B cell (primary cell): ENCODE results near the gene FKBP9. TPM values are rescaled to one million over a fixed set of nuclear protein-coding genes. Genes with fewer than 3 reads are reported as not detected.
"Not testable (repeated sequence)": the region's sequence is repeated elsewhere in the genome, so short reads cannot be mapped to it uniquely, and the experiment has no call there.

ENCODE experiments used
- ATAC-seq: fragments of 200-7000 bp; cut with Tn5 transposase; one replicate; pipeline ENCODE4 v1.10.0; 2021; ENCODE audit warnings: low read depth, mild to moderate bottlenecking, moderate number of reproducible peaks, moderate library complexity
- CTCF ChIA-PET: fragments of 350-600 bp; sonication (Branson Sonifier 250); formaldehyde crosslinking; loops from one replicate; lab custom pipeline; 2021; ENCODE audit warnings: antibody characterized with exemption, inconsistent platforms; lab: Charles Lee
- POLR2A ChIA-PET: fragments of 350-600 bp; sonication (Branson Sonifier 250); formaldehyde crosslinking; loops from one replicate; lab custom pipeline; 2021; ENCODE audit warnings: antibody characterized with exemption; lab: Charles Lee
- DNase-seq: peaks from one replicate; pipeline ENCODE4 v3.0.0; 2013
- H2AFZ ChIP-seq: 2 replicates; pipeline ENCODE4 v1.6.1; 2012; ENCODE audit warnings: mild to moderate bottlenecking, low read depth, low read length; ENCODE audit not compliant: insufficient read depth, poor library complexity, severe bottlenecking
- H3K27ac ChIP-seq, 2 donors: 1 replicate in 1 of 2; 2 replicates in 1 of 2; pipeline ENCODE4 v1.5.1; 2012 to 2013; ENCODE audit warnings: low read length in 2 of 2, mild to moderate bottlenecking in 2 of 2, moderate library complexity in 1 of 2
- H3K27me3 ChIP-seq, 4 experiments: fragments of 200-600 bp in 1 of 4; sonication (generic) in 1 of 4; replicated peaks in 1 of 4; 1 replicate in 2 of 4; 2 replicates in 2 of 4; pipeline versions ENCODE4 v1.6.1 to v1.7.0; 2013 to 2016; ENCODE audit warnings: low read length in 3 of 4, mild to moderate bottlenecking in 2 of 4, mixed read lengths in 1 of 4, moderate library complexity in 1 of 4; ENCODE audit not compliant: insufficient read depth in 4 of 4, control insufficient read depth in 3 of 4; ENCODE audit errors: control extremely low read depth in 1 of 4
- H3K36me3 ChIP-seq, 2 experiments: replicated peaks in 1 of 2; 1 replicate in 1 of 2; 2 replicates in 1 of 2; pipeline versions ENCODE4 v1.6.1 to v1.7.1; 2013; ENCODE audit warnings: low read length in 1 of 2; ENCODE audit not compliant: insufficient read depth in 2 of 2, control insufficient read depth in 1 of 2; ENCODE audit errors: control extremely low read depth in 1 of 2, extremely low read depth in 1 of 2
- H3K4me1 ChIP-seq, 2 donors: fragments of 200-600 bp in 1 of 2; sonication (generic) in 1 of 2; 1 replicate in 1 of 2; 2 replicates in 1 of 2; pipeline versions ENCODE4 v1.5.1 to v1.6.1; 2013 to 2017; ENCODE audit warnings: low read length in 2 of 2; ENCODE audit not compliant: control insufficient read depth in 2 of 2, insufficient read depth in 2 of 2
- H3K4me2 ChIP-seq: replicated peaks from 2 replicates; pipeline ENCODE3; 2012; ENCODE audit warnings: mild to moderate bottlenecking, low read depth, low read length; ENCODE audit not compliant: poor library complexity, severe bottlenecking
- H3K4me3 ChIP-seq, 5 experiments: fragments of 200-600 bp in 1 of 5; sonication (generic) in 1 of 5; 1 replicate in 3 of 5; 2 replicates in 2 of 5; pipeline versions ENCODE4 v1.5.1 to v1.7.0; 2011 to 2016; ENCODE audit warnings: low read length in 4 of 5, mild to moderate bottlenecking in 4 of 5, low read depth in 2 of 5, control low read depth in 1 of 5, moderate library complexity in 1 of 5; ENCODE audit not compliant: insufficient read depth in 1 of 5; ENCODE audit errors: control extremely low read depth in 1 of 5, extremely low read depth in 1 of 5
- H3K79me2 ChIP-seq: fragments of 200-600 bp; sonication (generic); one replicate; pipeline ENCODE4 v1.6.0; 2016; ENCODE audit warnings: low read length; ENCODE audit not compliant: control insufficient read depth, insufficient read depth
- H3K9ac ChIP-seq: fragments of 200-600 bp; sonication (generic); 2 replicates; pipeline ENCODE4 v1.6.1; 2017; ENCODE audit warnings: mild to moderate bottlenecking, low read length, moderate library complexity
- H3K9me3 ChIP-seq, 3 donors: one replicate each; pipeline versions ENCODE4 v1.6.1 to v1.7.1; 2013; ENCODE audit warnings: low read length in 2 of 3; ENCODE audit not compliant: control insufficient read depth in 2 of 3, insufficient read depth in 1 of 3; ENCODE audit errors: control extremely low read depth in 1 of 3
- H4K20me1 ChIP-seq: 2 replicates; pipeline ENCODE4 v1.6.0; 2012; ENCODE audit warnings: mild to moderate bottlenecking, low read length; ENCODE audit not compliant: insufficient read depth, control insufficient read depth, poor library complexity, severe bottlenecking
- H3K27ac Mint-ChIP-seq: one replicate; pipeline ENCODE4 v1.8.0; 2021; ENCODE audit warnings: mixed read lengths
- H3K27me3 Mint-ChIP-seq: one replicate; pipeline ENCODE4 v1.8.0; 2021; ENCODE audit warnings: mixed read lengths
- H3K4me1 Mint-ChIP-seq: one replicate; pipeline ENCODE4 v1.8.0; 2021; ENCODE audit warnings: mixed read lengths
- H3K4me3 Mint-ChIP-seq: one replicate; pipeline ENCODE4 v1.8.0; 2021; ENCODE audit warnings: mixed read lengths
- H3K9me3 Mint-ChIP-seq: one replicate; pipeline ENCODE4 v1.8.0; 2022; ENCODE audit warnings: mixed read lengths; ENCODE audit not compliant: insufficient read depth
- WGBS: methylation state at CpG from one replicate; pipeline ENCODE4 v1.1.5; 2013; ENCODE audit warnings: missing lambda C conversion rate; ENCODE audit not compliant: insufficient coverage; 5-methylcytosine and 5-hydroxymethylcytosine counted together
- intact Hi-C: fragments of 100-400 bp; cut with micrococcal nuclease; formaldehyde crosslinking; loops from one replicate; pipeline ENCODE4 v1.10.0; 2022
- polyA plus RNA-seq: library from polyadenylated mRNA; depleted of rRNA; stranded (reverse); fragments of >200 nt; gene quantifications from 2 replicates; pipeline ENCODE4 v1.2.3, GENCODE V29; 2012
- total RNA-seq, 2 donors: library from RNA; stranded (reverse); fragments of 120-200 nt in 1 of 2; gene quantifications; 1 replicate in 1 of 2; 2 replicates in 1 of 2; pipeline versions ENCODE4 v1.2.3 to v1.2.4, GENCODE V29; 2013 to 2022

Gene FKBP9
- total and polyA plus RNA-seq, 2 donors (not counting 1 experiment from before 2014, with no cell fraction given) = 0.52 to 0.98 TPM

- CTCF ChIA-PET, POLR2A ChIA-PET: not testable (repeated sequence)
- WGBS = no CpG with 5 or more reads among the region's 2 CpGs
These were observed 22.7 kb downstream of the FKBP9 start for GRCh38 chr7:32979902-32980301.

GRCh38 chr7:32988148-32988547 lies 30.9 kb downstream of the FKBP9 start:
- H2AFZ ChIP-seq, H3K9me3 Mint-ChIP-seq, H3K9me3 ChIP-seq, H3K79me2 ChIP-seq, H3K4me3 ChIP-seq, H3K36me3 ChIP-seq, DNase-seq, POLR2A ChIA-PET, H3K27me3 ChIP-seq, H3K4me2 ChIP-seq, intact Hi-C loops, H4K20me1 ChIP-seq, ATAC-seq, H3K27me3 Mint-ChIP-seq, H3K27ac ChIP-seq, H3K4me1 ChIP-seq, H3K9ac ChIP-seq, H3K27ac Mint-ChIP-seq, H3K4me3 Mint-ChIP-seq: not testable (repeated sequence)
- 0% methylated on average over 1 of the region's 8 CpGs for WGBS
- peaks cover 12% of the 10 kb centered on the region for H3K4me1 Mint-ChIP-seq
- CTCF ChIA-PET = interaction anchor here (1.0 kb wide), 1 partner anchor 120 kb away, joined by 3 read pairs; no protein-coding TSS in a partner anchor

More at GRCh38 chr7:32979902-32980301, 22.7 kb downstream of the FKBP9 start:
- H3K9me3 Mint-ChIP-seq, H3K4me3 ChIP-seq, H3K4me3 Mint-ChIP-seq, H3K4me1 Mint-ChIP-seq, ATAC-seq, H3K27ac Mint-ChIP-seq, H2AFZ ChIP-seq, H3K9ac ChIP-seq, H3K27ac ChIP-seq, H3K36me3 ChIP-seq, H3K27me3 ChIP-seq, intact Hi-C loops, H3K27me3 Mint-ChIP-seq, H3K4me1 ChIP-seq, H3K79me2 ChIP-seq, H3K4me2 ChIP-seq, H3K9me3 ChIP-seq, H4K20me1 ChIP-seq, DNase-seq: not testable (repeated sequence)

DNA sequence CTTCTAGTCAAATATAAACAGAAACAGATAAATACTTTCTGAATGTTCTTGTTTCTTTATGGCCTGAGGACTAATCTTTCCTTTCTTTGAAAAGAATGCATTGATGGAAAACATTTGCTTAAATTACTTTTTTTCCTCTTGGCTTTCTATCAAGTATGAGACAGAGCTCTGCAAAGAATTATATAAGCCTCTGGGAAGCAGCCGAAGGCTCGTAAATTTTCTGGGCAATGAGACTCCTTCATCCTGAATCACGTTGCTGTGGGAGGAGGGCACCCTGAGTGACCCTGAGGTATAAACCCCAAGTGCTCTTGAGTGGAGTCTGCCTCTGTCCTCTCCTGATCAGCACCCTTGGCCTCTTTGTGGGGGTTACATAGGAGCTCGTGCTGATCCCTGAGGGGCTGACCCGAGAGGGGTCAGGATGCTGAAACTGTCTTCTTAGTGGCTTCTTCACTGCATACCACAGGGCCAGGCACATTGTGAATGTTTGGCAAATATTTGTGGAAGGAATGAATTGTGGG lies 33.9 kb downstream of the FKBP9 start:
- H3K27me3 ChIP-seq, H3K4me1 ChIP-seq, H3K4me2 ChIP-seq, H4K20me1 ChIP-seq, DNase-seq, H3K9me3 ChIP-seq, H3K27ac ChIP-seq, intact Hi-C loops, H3K27ac Mint-ChIP-seq, H2AFZ ChIP-seq, ATAC-seq, POLR2A ChIA-PET, H3K9me3 Mint-ChIP-seq, H3K4me3 ChIP-seq, H3K79me2 ChIP-seq, H3K36me3 ChIP-seq, H3K4me3 Mint-ChIP-seq, H3K9ac ChIP-seq, CTCF ChIA-PET: not testable (repeated sequence)
- Mint-ChIP-seq H3K27me3 (peaks cover 10% of the 10 kb centered on the region), H3K4me1 (peaks cover 12% of the 10 kb centered on the region)
- no CpG with 5 or more reads among the region's 5 CpGs for WGBS

GRCh38 chr7:32991975-32992700 lies 34.9 kb downstream of the FKBP9 start:
- H3K4me1 Mint-ChIP-seq = peaks cover 12% of the 10 kb centered on the region
- H2AFZ ChIP-seq, H3K27ac Mint-ChIP-seq, CTCF ChIA-PET, H3K4me1 ChIP-seq, H3K27me3 ChIP-seq, H4K20me1 ChIP-seq, ATAC-seq, H3K27ac ChIP-seq, POLR2A ChIA-PET, H3K4me2 ChIP-seq, H3K79me2 ChIP-seq, H3K9ac ChIP-seq, H3K9me3 Mint-ChIP-seq, DNase-seq, H3K4me3 Mint-ChIP-seq, H3K9me3 ChIP-seq, intact Hi-C loops, H3K36me3 ChIP-seq, H3K4me3 ChIP-seq: not testable (repeated sequence)
- WGBS = no CpG with 5 or more reads among the region's 9 CpGs
- H3K27me3 Mint-ChIP-seq = peaks cover 10% of the 10 kb centered on the region
